Measurements from ENCODE around the gene PALLD. TPM values are rescaled to one million over a fixed set of nuclear protein-coding genes. Genes with fewer than 3 reads are reported as not detected.

The PALLD gene
- total RNA-seq, 1 experiment from 2014 or later, result 166 TPM

DNA sequence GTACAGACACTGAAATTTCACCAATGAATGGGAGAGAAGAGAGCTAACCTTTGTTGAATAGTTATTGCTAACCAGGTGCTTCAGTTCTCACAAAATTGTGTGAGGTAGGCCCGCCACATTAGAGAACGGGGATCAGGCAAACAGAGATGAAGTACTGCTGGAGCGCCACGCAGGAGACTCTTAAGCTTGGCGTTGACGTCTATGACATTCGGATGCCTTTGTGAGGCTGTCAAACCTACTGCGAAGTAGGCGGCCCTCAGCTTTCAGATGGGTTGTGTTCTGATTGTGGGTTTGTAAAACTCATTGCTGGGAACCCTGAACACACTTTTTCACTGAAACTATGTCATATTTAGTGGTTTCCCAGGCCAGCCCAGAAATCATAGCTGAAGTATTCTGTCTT lies 339.6 kb downstream of the PALLD start:
- no peak overlapping the region for H3K4me3 ChIP-seq (replicated peaks in 1 of 2; ENCODE audit: low read depth in 1 of 2, low read length in 2 of 2)
- no peaks in the 10 kb centered on the region for H3K9me2 ChIP-seq (ENCODE audit: insufficient read depth)
- no TSS peak for BruUV-seq (replicated peaks)
- H3K9me3 ChIP-seq (ENCODE audit: control insufficient read depth in 1 of 2, insufficient read depth in 1 of 2, low read depth in 1 of 2, low read length in 2 of 2), result no peaks in the 10 kb centered on the region
- TF ChIP-seq POLR2A (IDR thresholded peaks at IDR 0.05; ENCODE audit: borderline replicate concordance, extremely low read depth, insufficient read depth, insufficient read length) (no peak), FOSL1 (IDR thresholded peaks at IDR 0.05; ENCODE audit: low read depth) (no peak), ZFX (IDR thresholded peaks at IDR 0.05) (no peak), SRF (IDR thresholded peaks at IDR 0.05; ENCODE audit: low read depth) (no peak), ZNF274 (IDR thresholded peaks at IDR 0.05; ENCODE audit: low read depth, low read length) (no peak)
- H3K27me3 ChIP-seq (ENCODE audit: insufficient read depth, low read length), result no peaks in the 10 kb centered on the region
- no peaks in the 10 kb centered on the region for H3K36me3 ChIP-seq (ENCODE audit: control insufficient read depth in 1 of 2, insufficient read depth in 2 of 2, low read length in 2 of 2)
- peaks cover 6 to 16% of the 10 kb centered on the region in 2 experiments; a peak in 3 of 4 replicates for H3K4me1 ChIP-seq (ENCODE audit: control insufficient read depth in 1 of 2, insufficient read depth in 2 of 2, low read length in 2 of 2)
- ATAC-seq (no peak), DNase-seq (ENCODE audit: low read depth, low spot score) (no peak)
- no peak overlapping the region for H3K4me2 ChIP-seq (ENCODE audit: low read length)
- no peaks in the 10 kb centered on the region for H4K20me1 ChIP-seq (ENCODE audit: insufficient read depth)
- intact Hi-C loops (cut with micrococcal nuclease), result no loop called here
- no peak overlapping the region for H2AFZ ChIP-seq (ENCODE audit: low read depth, low read length, poor library complexity, severe bottlenecking)
- ChIA-PET RAD21 (ENCODE audit: low non-redundant PET in 1 of 2, low total read pairs in 2 of 2, uncharacterized antibody in 2 of 2, unreplicated experiment in 2 of 2) (no interaction called here), CTCF (no interaction called here), POLR2A (no interaction called here)
- H3K79me2 ChIP-seq (ENCODE audit: insufficient read depth, low read length), result peaks cover 96% of the 10 kb centered on the region
- H3K27ac ChIP-seq (ENCODE audit: low read depth, low read length), result no peak overlapping the region
- no peak overlapping the region for H3K9ac ChIP-seq (ENCODE audit: low read length)

DNA sequence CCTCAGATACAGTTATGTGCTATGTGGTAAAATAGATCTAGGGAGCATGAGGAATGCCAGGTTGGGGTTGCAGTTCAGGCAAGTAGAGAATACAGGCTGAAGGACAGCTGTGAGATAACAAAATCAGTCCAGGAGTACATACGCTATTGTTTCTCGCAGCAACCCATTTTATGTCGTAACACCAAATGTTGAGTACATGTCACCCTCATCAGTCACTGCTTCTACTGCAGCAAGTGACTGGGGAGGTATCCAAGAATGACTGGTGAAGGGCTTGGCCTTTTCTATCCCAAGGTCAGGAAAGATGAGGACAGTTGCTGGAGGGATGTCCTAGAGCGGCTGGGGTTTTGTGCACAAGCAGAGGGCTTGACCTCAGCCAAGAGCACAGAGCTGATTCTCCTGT lies 341.1 kb downstream of the PALLD start:
- Histone ChIP-seq H3K4me2 (ENCODE audit: low read length) (no peak overlapping the region), H4K20me1 (ENCODE audit: insufficient read depth) (no peaks in the 10 kb centered on the region), H3K79me2 (ENCODE audit: insufficient read depth, low read length) (peaks cover 99% of the 10 kb centered on the region), H3K4me3 (replicated peaks in 1 of 2; ENCODE audit: low read depth in 1 of 2, low read length in 2 of 2) (no peak overlapping the region), H3K27me3 (ENCODE audit: insufficient read depth, low read length) (no peaks in the 10 kb centered on the region), H3K9me3 (ENCODE audit: control insufficient read depth in 1 of 2, insufficient read depth in 1 of 2, low read depth in 1 of 2, low read length in 2 of 2) (no peaks in the 10 kb centered on the region), H3K9me2 (ENCODE audit: insufficient read depth) (no peaks in the 10 kb centered on the region), H3K9ac (ENCODE audit: low read length) (no peak overlapping the region), H3K4me1 (ENCODE audit: control insufficient read depth in 1 of 2, insufficient read depth in 2 of 2, low read length in 2 of 2) (peaks cover 6 to 11% of the 10 kb centered on the region in 2 experiments; a peak in 2 of 4 replicates), H3K36me3 (ENCODE audit: control insufficient read depth in 1 of 2, insufficient read depth in 2 of 2, low read length in 2 of 2) (no peaks in the 10 kb centered on the region), H3K27ac (ENCODE audit: low read depth, low read length) (no peak overlapping the region), H2AFZ (ENCODE audit: low read depth, low read length, poor library complexity, severe bottlenecking) (no peak overlapping the region)
- intact Hi-C loops (cut with micrococcal nuclease), result no loop called here
- TF ChIP-seq, protein P1, sequence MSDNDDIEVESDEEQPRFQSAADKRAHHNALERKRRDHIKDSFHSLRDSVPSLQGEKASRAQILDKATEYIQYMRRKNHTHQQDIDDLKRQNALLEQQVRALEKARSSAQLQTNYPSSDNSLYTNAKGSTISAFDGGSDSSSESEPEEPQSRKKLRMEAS (IDR thresholded peaks at IDR 0.05), result no peak
- TF ChIP-seq POLR2A (IDR thresholded peaks at IDR 0.05; ENCODE audit: borderline replicate concordance, extremely low read depth, insufficient read depth, insufficient read length), result no peak
- TF ChIP-seq YY1 (IDR thresholded peaks at IDR 0.05; ENCODE audit: extremely low read depth, insufficient replicate concordance, low read depth, low read length), result no peak
- no peak for TF ChIP-seq SIN3A (IDR thresholded peaks at IDR 0.05; ENCODE audit: low read depth)
- BruUV-seq (replicated peaks), result no TSS peak
- CTCF ChIA-PET, result no interaction called here
- no peak for DNase-seq (ENCODE audit: low read depth, low spot score)
- POLR2A ChIA-PET, result no interaction called here
- RAD21 ChIA-PET (ENCODE audit: low non-redundant PET in 1 of 2, low total read pairs in 2 of 2, uncharacterized antibody in 2 of 2, unreplicated experiment in 2 of 2), result no interaction called here
- no peak for ATAC-seq
